ENCODE results near the gene ACKR2.
"Not testable (repeated sequence)": the region's sequence is repeated elsewhere in the genome, so short reads cannot be mapped to it uniquely, and the experiment has no call there.

Gene ACKR2

GRCh38 chr3:42801048-42801620, 8.1 kb upstream of the ACKR2 start:
- no peak for DNase-seq

GRCh38 chr3:42801784-42802183, 7.5 kb upstream of the ACKR2 start:
- no peak for DNase-seq

GRCh38 chr3:42802876-42803413, 6.3 kb upstream of the ACKR2 start:
- no peak for DNase-seq

GRCh38 chr3:42803414-42804105, 5.7 kb upstream of the ACKR2 start:
- DNase-seq: peak; percentile 88

- DNase-seq: peak; percentile 92
Measured at GRCh38 chr3:42804106-42804830, 5.0 kb upstream of the ACKR2 start, which contains the start of gene HIGD1A. Gene HIGD1A (minus strand): TSS chr3:42804490. CDS start chr3:42794253, 10,237 bp downstream.

- no peak for DNase-seq
Measured at GRCh38 chr3:42804831-42805132, 4.5 kb upstream of the ACKR2 start.

- peak; percentile 45 for DNase-seq
Measured at GRCh38 chr3:42805141-42805821, 4.0 kb upstream of the ACKR2 start.

GRCh38 chr3:42807929-42808328, 1.3 kb upstream of the ACKR2 start:
- DNase-seq: no peak

GRCh38 chr3:42810706-42811105, 1.5 kb downstream of the ACKR2 start:
- not testable (repeated sequence) for DNase-seq

- DNase-seq: not testable (repeated sequence)
Measured at GRCh38 chr3:42811118-42811883, 2.1 kb downstream of the ACKR2 start.

- DNase-seq: no peak
Measured at GRCh38 chr3:42814246-42814645, 5.0 kb downstream of the ACKR2 start.

- DNase-seq: no peak
Measured at GRCh38 chr3:42814914-42815507, 5.8 kb downstream of the ACKR2 start.

GRCh38 chr3:42815826-42816225, 6.6 kb downstream of the ACKR2 start:
- DNase-seq: no peak

- DNase-seq: no peak
Measured at GRCh38 chr3:42819351-42819965, 10.2 kb downstream of the ACKR2 start.

GRCh38 chr3:42820746-42821051, 11.5 kb downstream of the ACKR2 start:
- no peak for DNase-seq

- no peak for DNase-seq
Measured at GRCh38 chr3:42822828-42823227, 13.6 kb downstream of the ACKR2 start.

- no peak for DNase-seq
Measured at GRCh38 chr3:42823351-42823750, 14.1 kb downstream of the ACKR2 start.

GRCh38 chr3:42826141-42826540, 16.9 kb downstream of the ACKR2 start:
- no peak for DNase-seq

GRCh38 chr3:42827023-42827422, 17.8 kb downstream of the ACKR2 start:
- no peak for DNase-seq

- DNase-seq: no peak
Measured at GRCh38 chr3:42827654-42828053, 18.4 kb downstream of the ACKR2 start.

- no peak for DNase-seq
Measured at GRCh38 chr3:42829083-42829627, 19.9 kb downstream of the ACKR2 start.
